RWPE2 (cell line): Measurements from ENCODE around the gene EYA3.

ENCODE experiments used
- ATAC-seq: fragments of 200-7000 bp; cut with Tn5 transposase; 3 replicates; pipeline ENCODE4 v1.9.1; 2021; ENCODE audit warnings: low read depth
- DNase-seq: peaks from one replicate; pipeline ENCODE4 v3.0.0-alpha.2; 2020; ENCODE audit warnings: low spot score
- H3K27ac ChIP-seq: fragments of 450-650 bp; 2 replicates; pipeline ENCODE4 v1.5.1; 2017; ENCODE audit warnings: mild to moderate bottlenecking; ENCODE audit not compliant: poor library complexity, severe bottlenecking
- H3K27me3 ChIP-seq: fragments of 250-450 bp; sonication (Bioruptor Pico); 2 replicates; pipeline ENCODE4 v1.5.1; 2021; ENCODE audit warnings: mild to moderate bottlenecking, moderate library complexity; ENCODE audit not compliant: insufficient read depth, poor library complexity, severe bottlenecking
- H3K36me3 ChIP-seq: fragments of 250-450 bp; sonication (Bioruptor Pico); 2 replicates; pipeline ENCODE4 v1.5.1; 2020; ENCODE audit warnings: low read depth, mild to moderate bottlenecking, moderate library complexity
- H3K4me1 ChIP-seq: fragments of 250-450 bp; sonication (Bioruptor Pico); 2 replicates; pipeline ENCODE4 v1.5.1; 2021; ENCODE audit warnings: mild to moderate bottlenecking, moderate library complexity; ENCODE audit not compliant: insufficient read depth, poor library complexity, severe bottlenecking
- H3K4me3 ChIP-seq: fragments of 250-450 bp; sonication (Bioruptor Pico); 2 replicates; pipeline ENCODE4 v1.5.1; 2021; ENCODE audit warnings: mild to moderate bottlenecking, moderate library complexity; ENCODE audit not compliant: severe bottlenecking
- H3K9me3 ChIP-seq: fragments of 250-450 bp; sonication (Bioruptor Pico); 2 replicates; pipeline ENCODE4 v1.5.1; 2021; ENCODE audit warnings: mild to moderate bottlenecking, moderate library complexity; ENCODE audit not compliant: severe bottlenecking
- CTCF ChIP-seq: fragments of 450-650 bp; IDR thresholded peaks from one replicate; pipeline ENCODE4 v1.5.1; 2017; ENCODE audit warnings: mild to moderate bottlenecking, moderate library complexity; ENCODE audit not compliant: poor library complexity, severe bottlenecking

EYA3 gene

GRCh38 chr1:28134651-28135207 is 46.3 kb upstream of the EYA3 start:
- Histone ChIP-seq H3K4me1 (peaks cover 22% of the 10 kb centered on the region), H3K9me3 (no peaks in the 10 kb centered on the region), H3K27me3 (no peaks in the 10 kb centered on the region), H3K27ac (peak overlapping the region; percentile 65), H3K4me3 (no peak overlapping the region), H3K36me3 (no peaks in the 10 kb centered on the region)
- ATAC-seq: no peak
- no peak for TF ChIP-seq CTCF
- DNase-seq: no peak

GRCh38 chr1:28132171-28133167 is 44.1 kb upstream of the EYA3 start:
- no peak overlapping the region for H3K4me3 ChIP-seq
- no peak for ATAC-seq
- H3K9me3 ChIP-seq: no peaks in the 10 kb centered on the region
- peaks cover 32% of the 10 kb centered on the region for H3K4me1 ChIP-seq
- no peak overlapping the region for H3K27ac ChIP-seq
- DNase-seq: no peak
- no peaks in the 10 kb centered on the region for H3K27me3 ChIP-seq
- no peaks in the 10 kb centered on the region for H3K36me3 ChIP-seq
- no peak for TF ChIP-seq CTCF

GRCh38 chr1:28130901-28131300 is 42.5 kb upstream of the EYA3 start:
- H3K27me3 ChIP-seq: no peaks in the 10 kb centered on the region
- H3K27ac ChIP-seq: no peak overlapping the region
- ATAC-seq (no peak), DNase-seq (no peak)
- no peak overlapping the region for H3K4me3 ChIP-seq
- TF ChIP-seq CTCF: no peak
- no peaks in the 10 kb centered on the region for H3K9me3 ChIP-seq
- no peaks in the 10 kb centered on the region for H3K36me3 ChIP-seq
- peaks cover 19% of the 10 kb centered on the region for H3K4me1 ChIP-seq

GRCh38 chr1:28129150-28129549 is 40.7 kb upstream of the EYA3 start:
- Histone ChIP-seq H3K36me3 (no peaks in the 10 kb centered on the region), H3K4me3 (no peak overlapping the region), H3K27ac (peak overlapping the region; percentile 44), H3K9me3 (no peaks in the 10 kb centered on the region), H3K27me3 (no peaks in the 10 kb centered on the region), H3K4me1 (peaks cover 10% of the 10 kb centered on the region)
- DNase-seq: peak; percentile 76
- TF ChIP-seq CTCF: no peak
- ATAC-seq: peak; percentile 98
